Measurements from ENCODE around the gene ACOXL. TPM values are rescaled to one million over a fixed set of nuclear protein-coding genes. Genes with fewer than 3 reads are reported as not detected.
A peak's percentile ranks its signal among the peaks of the same experiment; 100 is the strongest.

The ACOXL gene
- total and polyA plus RNA-seq, 9 of the 15 experiments (the other 6 are each of a cell fraction or from before 2014, with no cell fraction given): 0.31 to 0.56 TPM; not detected in 7

- intact Hi-C loops (cut with micrococcal nuclease) (no loop called here), in situ Hi-C loops (cut with MboI) (no loop called here)
- no peak overlapping the region for H3K27ac ChIP-seq (ENCODE audit: extremely low read depth, low read depth, low read length)
- no peak overlapping the region for H2AFZ ChIP-seq (ENCODE audit: low read depth, low read length)
- ChIA-PET POLR2A (interaction anchor here (1.2 kb wide), 1 partner anchor 16 kb away, joined by 3 read pairs; no protein-coding TSS in a partner anchor), CTCF (ENCODE audit: low intra/inter-chr PET ratio) (no interaction called here)
- H3K4me1 ChIP-seq (replicated peaks in 1 of 2; ENCODE audit: control insufficient read depth in 2 of 2, insufficient read depth in 2 of 2, low read length in 2 of 2): no peaks in the 10 kb centered on the region
- H3K36me3 ChIP-seq (ENCODE audit: control insufficient read depth, insufficient read depth, low read length): no peaks in the 10 kb centered on the region
- WGBS (ENCODE audit: insufficient coverage, low coverage, missing lambda C conversion rate): no CpG with 5 or more reads among the region's 1 CpG
- H3K79me2 ChIP-seq (ENCODE audit: control insufficient read depth, insufficient read depth, low read length): no peaks in the 10 kb centered on the region
- H4K20me1 ChIP-seq (replicated peaks; ENCODE audit: control insufficient read depth, insufficient read depth, low read length): no peaks in the 10 kb centered on the region
- no peaks in the 10 kb centered on the region for H3K9me3 ChIP-seq (replicated peaks; ENCODE audit: control insufficient read depth, insufficient read depth, low read depth, low read length)
- no peaks in the 10 kb centered on the region; a peak in 1 of 5 replicates for H3K27me3 ChIP-seq (ENCODE audit: control insufficient read depth in 2 of 2, insufficient read depth in 2 of 2, low read length in 2 of 2)
- H3K4me2 ChIP-seq (ENCODE audit: insufficient read depth, low read length): no peak overlapping the region
- no peaks in the 10 kb centered on the region for H3K9me1 ChIP-seq (ENCODE audit: control insufficient read depth, insufficient read depth, low read length)
- ATAC-seq (no peak), FAIRE-seq (no peak), DNase-seq (ENCODE audit: extremely low read depth in 1 of 4, low spot score in 3 of 4) (no peak)
- no TSS peak for BruUV-seq (replicated peaks)
- H3K4me3 ChIP-seq: no peak overlapping the region
- H3K9ac ChIP-seq (ENCODE audit: insufficient read depth in 1 of 2, low read depth in 2 of 2, low read length in 2 of 2): no peak overlapping the region
- TF ChIP-seq BCL6 (CRISPR knock-in tag; IDR thresholded peaks at IDR 0.05) (no peak), KAT2B (IDR thresholded peaks at IDR 0.05; ENCODE audit: low read depth, low read length) (no peak), ZBTB5 (IDR thresholded peaks at IDR 0.05) (no peak)
Measured at GRCh38 chr2:110891626-110892025, 159.3 kb downstream of the ACOXL start.

- DNase-seq (ENCODE audit: extremely low read depth in 1 of 4, low spot score in 3 of 4) (no peak), FAIRE-seq (no peak), ATAC-seq (no peak)
- H3K27ac ChIP-seq (ENCODE audit: extremely low read depth, low read depth, low read length): no peak overlapping the region
- peak; percentile 97 for TF ChIP-seq ZNF507 (tag; conservative IDR thresholded peaks at IDR 0.05)
- TF ChIP-seq U2AF2 (optimal IDR thresholded peaks at IDR 0.05; ENCODE audit: low read depth, low read length): no peak
- H4K20me1 ChIP-seq (replicated peaks; ENCODE audit: control insufficient read depth, insufficient read depth, low read length): no peaks in the 10 kb centered on the region
- no peak overlapping the region for H3K9ac ChIP-seq (ENCODE audit: insufficient read depth in 1 of 2, low read depth in 2 of 2, low read length in 2 of 2)
- BruUV-seq (replicated peaks): no TSS peak
- CTCF ChIA-PET (ENCODE audit: low intra/inter-chr PET ratio): no interaction called here
- no peak overlapping the region for H3K4me3 ChIP-seq
- H3K9me1 ChIP-seq (ENCODE audit: control insufficient read depth, insufficient read depth, low read length): no peaks in the 10 kb centered on the region
- no peaks in the 10 kb centered on the region for H3K4me1 ChIP-seq (replicated peaks in 1 of 2; ENCODE audit: control insufficient read depth in 2 of 2, insufficient read depth in 2 of 2, low read length in 2 of 2)
- H3K79me2 ChIP-seq (ENCODE audit: control insufficient read depth, insufficient read depth, low read length): no peaks in the 10 kb centered on the region
- intact Hi-C loops (cut with micrococcal nuclease) (no loop called here), in situ Hi-C loops (cut with MboI) (no loop called here)
- no peak overlapping the region for H2AFZ ChIP-seq (ENCODE audit: low read depth, low read length)
- H3K9me3 ChIP-seq (replicated peaks; ENCODE audit: control insufficient read depth, insufficient read depth, low read depth, low read length): no peaks in the 10 kb centered on the region
- POLR2A ChIA-PET: no interaction called here
- H3K4me2 ChIP-seq (ENCODE audit: insufficient read depth, low read length): no peak overlapping the region
- no peaks in the 10 kb centered on the region for H3K36me3 ChIP-seq (ENCODE audit: control insufficient read depth, insufficient read depth, low read length)
- no peaks in the 10 kb centered on the region for H3K27me3 ChIP-seq (ENCODE audit: control insufficient read depth in 2 of 2, insufficient read depth in 2 of 2, low read length in 2 of 2)
- 0% methylated on average over 3 of the region's 3 CpGs for WGBS (ENCODE audit: insufficient coverage, low coverage, missing lambda C conversion rate)
Measured at GRCh38 chr2:110896226-110896625, 163.9 kb downstream of the ACOXL start.

All from K562 (cell line).